GM10248 (cell line): ENCODE results near the gene NFASC.

Experiments used
- CTCF ChIA-PET: fragments of 300-600 bp; sonication (Branson Sonifier 250); formaldehyde crosslinking; extraction: SDS; loops from one replicate; lab custom pipeline; 2021; ENCODE audit warnings: antibody characterized with exemption; lab: Yijun Ruan, JAX
- POLR2A ChIA-PET: fragments of 350-650 bp; sonication (Branson Sonifier 250); formaldehyde crosslinking; extraction: SDS; loops from one replicate; lab custom pipeline; 2020; ENCODE audit warnings: antibody characterized with exemption; lab: Yijun Ruan, JAX
- DNase-seq: peaks from one replicate; pipeline ENCODE4 v3.0.0; 2012; ENCODE audit errors: extremely low spot score
- CTCF ChIP-seq: IDR thresholded peaks from 2 replicates; pipeline ENCODE4 v1.5.1; 2012; ENCODE audit warnings: mild to moderate bottlenecking, low read depth; ENCODE audit errors: extremely low read depth, missing control alignments, control extremely low read depth

The NFASC gene

GRCh38 chr1:204830747-204831146, 39.9 kb upstream of the NFASC start:
- no peak for DNase-seq
- TF ChIP-seq CTCF: no peak
- CTCF ChIA-PET: interaction anchor here (1.7 to 20.0 kb wide), 2 partner anchors 12 to 24 kb away, joined by 4 to 225 read pairs; no protein-coding TSS in a partner anchor
- POLR2A ChIA-PET: no interaction called here

GRCh38 chr1:204831186-204831585, 39.5 kb upstream of the NFASC start:
- DNase-seq: no peak
- TF ChIP-seq CTCF: no peak
- POLR2A ChIA-PET: no interaction called here
- CTCF ChIA-PET: interaction anchor here (1.4 to 20.0 kb wide), 3 partner anchors 12 to 39 kb away, joined by 3 to 225 read pairs (median 4); no protein-coding TSS in a partner anchor

GRCh38 chr1:204834336-204834735, 36.3 kb upstream of the NFASC start:
- TF ChIP-seq CTCF: no peak
- no peak for DNase-seq
- ChIA-PET POLR2A (no interaction called here), CTCF (interaction anchor here (3.9 kb wide), 1 partner anchor 27 kb away, joined by 19 read pairs; no protein-coding TSS in a partner anchor)

- DNase-seq: no peak
- TF ChIP-seq CTCF: no peak
- POLR2A ChIA-PET: no interaction called here
- CTCF ChIA-PET: interaction anchor here (3.9 kb wide), 1 partner anchor 28 kb away, joined by 19 read pairs; no protein-coding TSS in a partner anchor
These were observed 35.9 kb upstream of the NFASC start for GRCh38 chr1:204834752-204835151.

- CTCF ChIA-PET: interaction anchor here (0.9 to 3.9 kb wide), 2 partner anchors 14 to 29 kb away, joined by 3 to 19 read pairs; no protein-coding TSS in a partner anchor
- POLR2A ChIA-PET: interaction anchor here (0.6 kb wide), 1 partner anchor 14 kb away, joined by 5 read pairs; no protein-coding TSS in a partner anchor
- TF ChIP-seq CTCF: no peak
- no peak for DNase-seq
These were observed 34.9 kb upstream of the NFASC start for GRCh38 chr1:204835737-204836136.

GRCh38 chr1:204836856-204837255, 33.8 kb upstream of the NFASC start:
- TF ChIP-seq CTCF: no peak
- CTCF ChIA-PET: interaction anchor here (0.9 to 3.9 kb wide), 3 partner anchors 9 to 30 kb away, joined by 3 to 19 read pairs (median 4); no protein-coding TSS in a partner anchor
- POLR2A ChIA-PET: no interaction called here

More at GRCh38 chr1:204836856-204837255, 33.8 kb upstream of the NFASC start:
- DNase-seq: no peak
